Amygdala (tissue), 56 donors: Measurements from ENCODE around the gene ACTN4.
A peak's percentile ranks its signal among the peaks of the same experiment; 100 is the strongest.

Experiments
- DNase-seq, 56 donors: peaks; one replicate each; lab custom pipeline; 2025; lab: John Stamatoyannopoulos, UW

Gene ACTN4

DNA sequence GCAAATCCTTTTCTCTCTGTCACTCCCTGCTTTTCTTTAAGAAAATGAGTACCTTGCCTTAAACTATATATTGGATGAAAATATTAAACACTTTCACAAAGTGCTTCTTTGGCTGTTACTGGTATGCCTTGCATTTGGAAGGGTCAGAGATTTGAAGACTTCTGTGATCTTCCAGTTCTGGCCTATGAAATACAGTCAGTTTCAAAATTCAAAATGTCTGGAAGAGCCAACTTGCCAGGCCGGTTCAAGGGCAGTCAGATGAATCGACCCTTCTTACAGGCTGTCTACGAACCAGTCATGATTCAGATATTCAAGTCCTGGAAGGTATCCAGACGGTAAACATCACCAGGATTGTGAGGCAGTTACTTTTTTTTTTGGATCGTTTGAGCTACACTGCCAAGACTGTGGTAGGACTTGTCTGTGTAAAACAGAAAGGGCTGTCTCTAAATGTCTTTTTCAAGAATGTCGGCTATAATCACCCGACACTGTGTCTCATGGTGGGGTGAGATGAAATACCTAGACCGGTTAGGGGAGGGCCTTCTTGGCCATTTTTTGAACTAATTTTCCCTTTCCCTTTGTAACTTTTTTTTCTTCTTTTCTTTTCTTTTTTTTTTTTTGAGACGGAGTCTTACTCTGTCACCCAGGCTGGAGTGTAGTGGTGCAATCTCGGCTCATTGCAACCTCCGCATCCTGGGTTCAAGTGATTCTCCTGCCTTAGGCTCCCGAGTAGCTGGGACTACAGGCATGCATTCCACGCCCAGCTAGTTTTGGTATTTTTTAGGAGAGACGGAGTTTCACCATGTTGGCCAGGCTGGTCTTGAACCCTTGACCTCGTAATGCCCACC, 11.2 kb downstream of the ACTN4 start:
- peak in 1 of 56 donors; percentile 11 for DNase-seq

DNA sequence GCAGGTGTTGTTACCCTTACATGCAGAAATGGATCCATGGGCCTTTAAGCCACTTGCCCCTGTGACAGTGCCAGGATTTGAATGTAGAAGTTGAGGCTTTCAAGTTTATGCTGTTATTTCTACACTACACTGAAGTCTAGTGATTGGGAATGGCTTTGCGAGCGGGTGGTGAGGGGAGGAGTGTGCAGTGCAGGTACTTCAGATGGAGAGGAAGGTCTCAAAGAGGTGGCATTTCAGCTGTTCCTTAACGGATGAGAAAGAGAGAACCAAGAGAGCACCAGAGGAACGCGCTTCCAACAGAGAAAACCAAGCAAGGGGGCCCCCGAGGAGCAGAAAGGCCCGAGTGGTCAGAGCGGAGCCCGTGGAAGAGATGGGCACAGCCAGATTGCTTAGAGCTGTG, 13.3 kb downstream of the ACTN4 start:
- no peak for DNase-seq

DNA sequence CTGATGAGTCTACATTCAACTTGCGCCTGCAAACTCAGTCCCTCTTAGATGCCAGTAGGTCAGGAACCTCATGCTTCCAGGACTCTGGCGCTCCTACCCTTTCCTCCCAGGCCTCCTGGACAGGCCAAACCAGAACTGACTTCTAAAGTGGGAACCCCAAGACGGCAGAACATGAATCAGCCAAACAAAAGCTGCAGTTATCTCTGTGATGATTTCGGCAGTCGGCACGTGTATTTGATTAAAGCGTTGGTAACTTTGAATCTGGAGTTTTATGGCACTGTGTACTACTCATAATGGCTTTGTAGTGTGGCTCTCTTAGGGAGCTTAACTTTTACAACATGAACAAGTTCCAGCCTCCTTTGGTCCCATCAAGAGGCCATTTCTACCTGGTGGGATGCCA, 13.7 kb downstream of the ACTN4 start:
- DNase-seq = no peak

DNA sequence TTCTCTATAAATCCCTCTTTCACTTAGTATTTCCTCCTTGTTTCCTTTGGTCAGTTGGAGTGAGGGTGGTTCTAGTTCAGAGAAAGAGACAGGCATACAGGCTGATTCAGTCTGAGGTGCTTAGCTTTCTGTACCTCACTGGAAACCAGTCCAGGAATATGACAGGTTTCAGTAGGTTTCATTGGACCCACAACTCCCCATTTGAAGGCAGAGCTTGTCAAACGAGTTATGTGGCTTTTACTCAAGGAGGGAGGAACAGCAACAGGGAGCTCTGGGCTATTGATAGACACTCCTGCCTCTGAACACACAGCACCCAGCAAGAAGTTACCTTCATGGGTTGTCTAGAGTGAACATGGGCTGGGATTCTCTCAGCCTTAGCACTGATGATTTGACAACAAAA, 14.5 kb downstream of the ACTN4 start:
- no peak for DNase-seq

DNA sequence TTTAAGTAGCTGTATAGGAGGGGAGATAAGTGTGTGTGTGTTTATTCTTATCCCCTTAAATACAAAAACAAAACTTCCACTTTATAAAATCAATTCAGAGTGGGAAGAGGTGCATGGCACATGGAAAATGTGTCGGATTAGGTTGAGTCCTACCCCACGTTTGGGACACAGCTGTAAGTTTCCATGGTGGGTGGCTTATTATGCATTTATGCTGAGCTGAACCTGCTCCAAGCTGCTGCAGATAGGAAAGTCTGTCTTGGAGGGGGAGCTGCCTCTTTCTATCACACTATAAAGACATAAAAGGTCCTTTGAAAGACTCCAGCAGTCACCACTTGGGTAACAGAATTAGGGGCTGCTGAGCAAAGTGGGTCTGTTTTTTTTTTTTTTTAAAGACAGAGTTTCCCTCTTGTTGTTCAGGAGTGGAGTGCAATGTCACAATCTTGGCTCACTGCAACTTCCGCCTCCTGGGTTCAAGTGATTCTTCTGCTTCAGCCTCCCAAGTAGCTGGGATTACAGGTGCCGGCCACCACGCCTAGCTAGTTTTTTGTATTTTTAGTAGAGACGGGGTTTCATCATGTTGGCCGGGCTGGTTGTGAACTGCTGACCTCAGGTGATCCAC, 15.2 kb downstream of the ACTN4 start:
- no peak for DNase-seq

DNA sequence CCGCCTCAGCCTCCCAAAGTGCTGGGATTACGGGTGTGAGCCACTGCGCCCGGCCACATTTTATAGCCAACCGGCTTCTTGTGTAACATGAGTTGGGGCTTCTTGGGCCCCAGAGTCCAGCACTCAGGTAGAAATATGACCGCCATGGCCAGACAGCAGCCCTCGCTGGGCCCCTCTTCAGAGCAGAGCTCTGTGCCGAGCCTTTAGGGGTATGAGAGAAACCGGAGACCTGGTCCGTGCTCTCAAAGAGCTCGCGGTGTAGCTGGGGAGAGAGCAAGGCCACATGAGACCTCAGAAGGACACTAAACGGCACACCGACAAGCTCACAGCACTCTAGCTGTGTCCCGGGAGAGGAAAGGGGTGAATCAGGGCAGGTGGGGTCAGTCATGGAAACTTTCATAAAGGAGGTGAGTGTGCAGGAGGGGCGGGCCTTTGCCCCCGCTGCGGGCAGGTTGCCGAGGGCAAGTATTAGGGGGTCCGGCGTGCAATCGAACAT, 15.8 kb downstream of the ACTN4 start:
- no peak for DNase-seq

DNA sequence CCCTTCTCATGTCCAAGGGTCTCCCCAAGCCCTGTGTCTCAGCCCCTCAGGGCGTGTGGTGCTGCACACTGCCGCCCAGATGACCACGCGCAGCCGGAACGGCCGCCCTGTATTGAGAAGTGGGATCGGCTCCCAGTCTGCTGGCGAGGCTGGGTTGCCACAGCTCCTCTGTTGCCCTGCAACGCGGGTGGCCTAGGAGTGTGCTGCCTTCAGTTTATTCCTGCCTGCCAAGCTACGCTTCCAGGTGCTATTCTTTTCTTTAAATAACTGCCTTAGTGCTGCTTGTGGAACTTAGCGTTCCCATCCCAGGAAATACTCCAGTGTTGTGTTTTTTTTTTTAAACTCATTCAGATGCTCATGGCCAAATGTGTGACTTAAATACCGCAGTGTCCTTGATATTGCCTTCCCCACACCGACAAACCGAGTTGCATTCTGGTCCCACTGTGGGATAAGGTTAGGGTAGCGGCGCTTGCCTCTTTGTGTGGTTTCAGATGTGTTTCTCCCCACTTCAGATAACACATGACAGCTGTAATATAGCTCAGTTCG, 16.6 kb downstream of the ACTN4 start:
- peak in 34 of 56 donors; percentile 9 to 67 (median 40) for DNase-seq

DNA sequence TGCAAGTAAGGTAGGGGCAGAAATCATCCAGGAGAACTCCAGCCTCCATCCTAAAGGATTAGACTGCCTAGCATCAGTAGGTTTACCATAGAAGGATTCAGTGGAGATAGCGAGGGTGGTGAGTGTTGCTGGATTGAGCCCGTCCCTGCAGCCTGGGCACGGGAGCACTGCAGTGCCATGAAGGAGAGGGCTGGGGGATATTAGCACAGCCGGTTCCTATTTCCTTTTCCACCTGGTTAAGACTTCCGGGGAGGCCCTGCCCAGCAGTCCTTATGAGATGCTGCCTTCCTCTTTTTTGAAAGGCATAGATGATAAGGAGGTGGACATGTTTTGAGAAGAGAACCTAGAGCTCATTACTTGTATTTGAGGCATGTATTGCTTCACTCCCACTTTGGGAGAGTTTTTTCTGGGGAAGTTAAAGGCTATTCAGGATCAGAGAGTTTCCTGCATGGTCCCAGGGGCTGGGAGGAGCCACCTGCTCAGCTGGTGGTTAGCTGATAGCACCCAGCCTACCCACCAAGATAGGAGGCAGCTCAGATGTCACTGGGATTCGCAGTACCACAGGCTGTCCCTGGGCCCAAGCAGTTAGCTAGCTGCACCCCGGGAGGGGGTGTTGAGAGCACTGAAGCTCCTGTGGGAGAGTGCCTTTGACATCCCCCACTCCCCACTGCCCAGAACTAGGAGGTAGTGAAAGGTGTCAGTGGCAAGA, 17.2 kb downstream of the ACTN4 start:
- DNase-seq = no peak

DNA sequence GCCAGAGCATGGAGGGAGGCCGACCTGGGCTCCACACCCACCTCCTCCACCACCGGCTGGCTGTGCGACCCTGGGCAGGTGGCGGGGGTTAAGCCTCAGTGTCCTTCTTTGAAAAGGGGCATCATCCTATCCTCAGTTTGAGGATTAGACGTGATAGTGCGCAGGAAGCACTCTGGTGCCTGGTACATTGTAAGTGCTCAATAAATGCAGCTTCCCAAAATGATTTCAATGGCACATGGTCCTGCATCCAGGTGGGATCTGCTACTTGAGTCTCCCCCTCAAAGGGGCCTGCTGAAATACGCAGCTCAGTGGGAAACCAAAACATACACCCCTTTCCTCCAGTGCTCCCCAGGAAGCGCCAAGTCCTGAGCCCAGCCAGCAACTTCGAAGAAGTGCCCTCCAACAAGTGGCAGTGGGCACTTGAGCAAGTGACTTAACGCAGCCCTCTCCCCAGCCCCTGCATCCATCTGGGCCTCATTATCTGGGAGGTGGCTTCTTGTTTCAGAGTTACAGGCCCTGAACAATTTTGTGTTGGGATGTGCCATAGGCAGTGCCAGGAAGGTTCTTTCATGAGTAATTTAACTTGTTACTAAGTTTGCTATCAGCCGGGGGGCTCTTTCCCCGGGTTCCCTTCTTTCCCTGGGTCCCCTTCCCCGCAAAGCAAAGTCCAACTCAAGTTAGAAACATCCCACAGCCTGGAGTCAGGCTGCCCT, 17.9 kb downstream of the ACTN4 start:
- DNase-seq = no peak

DNA sequence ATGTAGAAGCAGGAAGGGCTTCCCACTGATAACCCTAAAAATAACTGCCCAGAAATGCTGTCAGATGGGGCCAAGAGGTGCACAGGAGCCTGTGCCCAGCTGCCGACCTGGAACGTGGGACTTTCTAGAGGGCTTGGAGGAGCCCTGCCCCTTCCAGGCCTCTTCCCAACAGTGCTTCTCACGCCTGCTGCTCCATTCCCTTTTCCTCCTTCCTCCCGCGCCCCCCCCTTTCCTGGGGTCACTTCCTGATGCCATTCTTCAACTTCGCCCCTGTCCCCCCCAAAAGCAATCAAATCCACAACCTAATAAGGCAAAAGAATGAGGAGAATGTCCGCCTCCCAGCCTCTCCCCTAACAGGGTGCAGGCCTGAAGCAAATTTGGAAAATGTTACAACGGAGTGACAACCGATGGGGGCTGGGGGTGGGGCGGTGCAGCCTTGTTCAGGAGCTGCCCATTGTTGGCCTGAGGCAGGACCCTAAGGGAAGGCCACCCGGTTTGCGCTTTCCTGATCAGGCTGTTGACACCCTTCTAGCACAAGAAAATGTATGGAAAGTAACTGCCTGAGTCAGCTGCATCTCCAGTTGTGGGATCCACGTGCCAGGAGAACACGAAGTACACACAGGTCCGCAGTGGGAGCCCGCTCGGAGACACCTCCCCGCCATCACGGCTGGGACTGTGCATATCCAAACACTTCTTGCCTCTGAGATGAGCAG, 18.7 kb downstream of the ACTN4 start:
- DNase-seq = no peak

DNA sequence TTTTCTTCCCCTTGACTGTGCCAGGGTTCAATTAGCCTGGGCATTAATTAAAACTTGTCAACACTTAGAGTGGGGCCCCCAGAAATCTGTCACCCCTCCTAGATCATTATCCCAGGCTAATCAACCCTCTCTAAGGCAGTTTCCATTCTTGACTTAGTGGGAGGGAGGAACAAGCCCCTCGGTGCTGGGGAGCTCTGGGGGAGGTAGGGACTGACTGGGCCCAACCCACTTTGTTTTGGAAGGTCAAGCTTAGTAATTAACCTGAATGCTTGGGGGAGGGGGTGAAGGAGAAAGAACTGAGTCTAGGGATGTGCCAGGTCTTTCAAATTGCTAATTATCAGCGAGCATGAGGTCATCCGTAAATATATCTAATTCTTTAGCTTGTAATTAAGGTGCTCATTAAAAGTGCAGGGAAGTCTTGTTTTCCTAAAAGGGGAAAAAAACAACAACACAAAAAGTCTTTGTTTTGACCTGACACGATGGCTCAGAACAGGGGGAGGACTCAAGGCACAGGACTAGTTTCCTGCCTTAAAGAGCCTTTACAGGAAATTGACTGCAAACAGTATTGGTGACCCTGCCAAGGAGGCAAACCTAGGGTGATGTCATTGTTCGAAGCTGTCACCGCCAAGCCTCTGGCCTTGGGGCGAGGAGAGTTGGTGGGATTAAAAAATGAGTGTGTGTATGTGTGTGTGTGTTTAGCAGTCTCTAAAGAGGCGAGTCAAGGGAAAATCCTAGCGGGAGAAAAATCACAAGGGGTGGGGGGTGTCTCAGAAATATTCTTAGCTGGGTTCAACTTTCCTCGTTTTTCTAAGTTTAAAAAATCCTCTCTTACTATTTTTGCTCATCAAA, 19.4 kb downstream of the ACTN4 start:
- DNase-seq = peak in 2 of 56 donors; percentile 10 to 40

DNA sequence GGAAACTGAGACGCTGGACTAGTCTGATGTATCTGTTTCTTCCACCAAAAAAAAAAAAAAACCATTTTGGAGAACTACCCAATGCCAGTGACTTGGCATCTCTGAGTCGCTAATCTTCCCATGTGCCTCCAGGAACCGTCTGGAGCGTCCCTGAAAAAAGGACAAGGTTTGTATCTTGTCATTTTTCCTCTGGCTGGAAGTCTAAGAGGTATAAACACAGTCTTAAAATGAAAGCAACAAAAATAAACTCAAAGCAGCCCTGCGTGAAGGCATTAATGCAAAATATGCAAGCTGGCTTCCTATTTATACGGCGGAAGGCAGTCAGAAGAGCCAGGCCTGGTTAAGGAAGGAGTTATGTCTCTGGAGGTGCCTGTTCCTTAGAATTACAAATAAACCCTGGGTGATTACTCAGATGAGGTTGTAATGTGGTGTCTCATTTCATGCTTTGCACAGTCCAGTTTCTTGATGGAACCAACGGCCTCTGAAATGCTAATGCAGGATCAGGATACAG, 20.3 kb downstream of the ACTN4 start:
- no peak for DNase-seq

DNA sequence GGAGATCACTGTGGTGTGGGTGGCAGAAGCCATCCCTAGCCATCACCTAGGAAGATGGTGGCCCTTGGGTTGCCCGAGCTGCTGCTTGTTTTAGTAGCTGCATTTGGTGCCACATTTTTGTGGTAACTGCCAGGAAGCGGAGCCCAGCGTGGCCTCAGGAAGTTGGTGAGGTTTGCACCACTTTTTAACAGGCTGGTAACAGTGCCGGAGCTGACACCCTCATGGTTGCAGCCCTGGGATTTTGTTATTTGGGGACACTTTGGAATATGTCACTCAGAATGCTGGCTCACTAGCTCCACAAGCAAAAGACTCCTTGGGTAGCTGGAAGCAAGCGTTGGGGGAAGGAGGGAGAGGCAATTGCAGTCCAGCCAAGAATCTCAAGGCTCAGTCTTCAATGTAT, 22.1 kb downstream of the ACTN4 start:
- DNase-seq = no peak

DNA sequence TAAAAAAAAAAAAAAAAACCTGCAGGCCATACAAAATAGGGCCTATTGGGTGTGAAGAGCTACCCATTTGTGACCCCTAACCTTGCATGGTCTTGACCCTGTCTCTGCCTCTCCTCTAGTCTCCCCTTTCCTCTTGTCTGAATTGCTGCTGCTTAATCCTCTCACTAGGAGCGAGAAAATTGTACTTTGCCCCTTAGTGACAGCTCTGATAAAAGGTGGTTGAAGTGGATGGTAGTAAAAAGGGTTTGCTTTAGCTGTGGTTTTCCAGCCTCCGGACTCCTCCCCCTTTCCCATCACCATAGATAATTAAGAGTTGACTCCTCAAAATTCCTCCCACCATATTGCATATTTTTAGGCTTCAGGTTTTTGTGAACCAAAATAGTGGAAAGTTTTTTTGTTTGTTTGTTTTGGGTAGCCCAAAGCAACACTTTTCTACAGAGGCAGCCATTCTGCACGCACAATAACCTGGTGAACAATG, 23.5 kb downstream of the ACTN4 start:
- no peak for DNase-seq

DNA sequence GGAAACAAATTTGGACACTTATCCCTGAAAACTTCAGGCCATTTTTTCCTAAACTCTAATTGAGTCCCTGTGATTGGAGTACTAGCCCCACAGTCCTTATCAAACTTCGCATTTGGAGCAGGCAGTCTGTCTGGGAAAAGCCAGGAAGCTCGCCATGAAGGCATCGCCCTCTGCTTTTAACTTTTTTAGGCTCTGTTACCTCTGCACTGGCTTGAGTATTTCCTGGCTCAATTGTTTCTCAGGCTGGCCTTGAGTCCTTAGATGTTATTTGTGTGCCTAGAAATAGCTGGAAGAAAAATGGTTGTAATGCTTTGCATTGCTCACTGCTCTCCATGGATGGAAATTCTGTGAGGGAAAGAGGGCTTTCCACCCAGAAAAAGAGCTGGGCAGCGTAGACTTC, 24.2 kb downstream of the ACTN4 start:
- DNase-seq = no peak

DNA sequence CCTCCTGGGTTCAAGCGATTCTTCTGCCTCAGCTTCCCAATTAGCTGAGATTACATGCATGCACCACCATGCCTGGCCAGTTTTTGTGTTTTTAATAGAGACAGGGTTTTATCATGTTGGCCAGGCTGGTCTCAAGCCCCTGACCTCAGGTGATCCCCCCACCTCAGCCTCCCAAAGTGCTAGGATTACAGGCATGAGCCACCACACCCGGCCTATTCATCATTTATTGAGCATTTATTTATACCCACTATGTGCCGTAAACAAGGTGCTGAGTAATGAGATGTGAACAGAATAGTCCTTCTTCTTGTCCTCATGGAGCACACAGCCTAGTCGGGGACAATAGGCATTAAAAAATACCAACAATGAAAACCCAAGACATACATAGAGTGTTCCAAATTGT, 25.6 kb downstream of the ACTN4 start:
- no peak for DNase-seq

DNA sequence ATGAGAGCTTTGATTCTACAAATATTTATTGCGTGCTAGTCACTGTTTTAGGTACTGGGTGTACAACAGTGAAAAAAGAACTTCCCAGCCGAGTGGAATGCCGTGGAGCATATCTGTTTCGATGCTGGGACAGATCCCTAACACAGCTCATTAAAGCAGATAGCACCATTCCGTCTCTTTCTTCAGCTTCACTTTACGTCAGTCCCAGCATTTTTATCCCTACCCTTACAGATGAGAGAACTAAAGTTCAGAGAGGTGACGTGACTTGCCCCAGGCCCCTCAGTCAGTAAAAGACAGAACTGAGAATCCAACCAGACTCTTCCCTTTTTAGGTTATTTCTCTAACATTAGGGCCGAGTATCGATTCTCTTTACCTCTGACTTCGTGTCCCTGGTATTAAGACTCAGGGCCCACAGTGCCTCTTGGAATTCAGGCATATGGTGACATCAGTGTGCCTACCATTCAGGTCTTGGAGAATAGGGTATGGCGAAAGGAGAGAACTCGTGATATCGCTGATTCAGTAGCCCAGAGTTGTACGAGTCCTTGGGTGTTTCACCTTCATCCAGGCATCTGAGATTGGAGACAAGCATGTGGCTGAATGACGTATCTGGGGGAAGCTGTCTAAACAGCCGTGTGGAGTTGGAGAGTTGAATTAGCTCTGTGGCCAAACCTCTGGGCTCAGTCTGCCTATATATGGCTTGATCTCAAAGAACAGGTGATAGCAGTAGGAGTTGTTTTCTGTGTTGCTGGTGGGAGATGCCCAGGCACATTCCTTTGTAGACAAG, 27.1 kb downstream of the ACTN4 start:
- no peak for DNase-seq

DNA sequence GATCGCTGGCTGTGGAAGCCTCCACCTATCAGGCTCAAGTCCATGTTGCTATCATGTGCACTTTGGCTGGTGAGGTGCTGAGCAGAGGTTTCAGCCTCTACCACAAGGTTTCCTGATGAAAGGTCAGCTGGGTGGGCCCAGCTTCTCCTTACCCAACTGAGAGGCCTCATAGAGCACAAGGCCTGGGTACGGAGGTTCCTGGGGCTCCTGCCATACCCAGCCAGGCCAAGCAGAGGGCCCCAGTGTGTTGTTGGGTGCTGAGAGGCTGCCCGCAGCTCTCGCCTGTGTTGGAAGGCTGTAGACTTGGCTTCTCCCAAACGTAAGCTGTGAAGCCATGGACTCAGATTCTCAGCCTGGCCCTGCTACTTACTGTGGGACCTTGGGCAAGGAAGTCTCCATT, 28.2 kb downstream of the ACTN4 start:
- DNase-seq = peak in 18 of 56 donors; percentile 9 to 62 (median 29)
